22Rv1 (cell line): ENCODE data around the gene PODXL2.

Experiments used
- H3K27ac ChIP-seq: fragments of 450-650 bp; 2 replicates; pipeline ENCODE4 v1.5.1; 2017
- ZFX ChIP-seq: fragments of 450-650 bp; IDR thresholded peaks from 2 replicates; pipeline ENCODE4 v1.6.1; 2017; ENCODE audit warnings: antibody characterized with exemption, borderline replicate concordance
- TF ChIP-seq, protein P1 (sequence below): fragments of 450-650 bp; IDR thresholded peaks from 2 replicates; pipeline ENCODE4 v1.5.1; 2017; ENCODE audit warnings: mild to moderate bottlenecking

The PODXL2 gene

DNA sequence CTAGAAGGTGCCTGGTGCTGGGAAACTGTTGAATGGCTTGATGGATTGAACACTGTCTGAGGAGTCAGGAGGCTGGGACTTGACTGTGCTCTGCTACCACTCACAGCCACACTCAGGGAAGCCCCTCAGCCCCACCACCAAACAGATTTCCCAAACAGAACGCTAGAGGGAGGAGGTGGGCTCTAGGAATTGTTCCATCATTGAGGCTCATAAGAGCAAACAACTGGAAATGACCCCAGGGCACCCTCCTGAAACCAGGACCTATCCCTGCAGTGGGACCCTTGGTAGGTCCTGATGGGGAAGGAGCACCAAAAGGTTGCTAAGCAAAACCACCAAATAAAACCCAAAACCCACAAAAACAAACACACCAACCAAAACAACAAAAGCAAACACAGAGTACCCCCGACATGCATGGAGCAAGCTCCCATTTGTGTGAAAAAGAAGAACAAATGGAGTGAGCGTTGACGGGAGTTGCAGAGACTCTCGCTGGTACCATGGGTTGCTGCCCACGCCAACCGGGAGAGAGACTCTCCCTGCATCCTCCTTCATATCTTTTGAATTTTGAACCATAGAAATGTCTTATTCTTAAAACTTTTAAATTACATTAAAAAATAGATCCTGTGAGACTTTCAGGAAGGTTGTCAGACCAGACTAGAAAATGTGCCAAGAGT is 89.4 kb downstream of the PODXL2 start:
- no peak overlapping the region for H3K27ac ChIP-seq
- TF ChIP-seq, protein P1, sequence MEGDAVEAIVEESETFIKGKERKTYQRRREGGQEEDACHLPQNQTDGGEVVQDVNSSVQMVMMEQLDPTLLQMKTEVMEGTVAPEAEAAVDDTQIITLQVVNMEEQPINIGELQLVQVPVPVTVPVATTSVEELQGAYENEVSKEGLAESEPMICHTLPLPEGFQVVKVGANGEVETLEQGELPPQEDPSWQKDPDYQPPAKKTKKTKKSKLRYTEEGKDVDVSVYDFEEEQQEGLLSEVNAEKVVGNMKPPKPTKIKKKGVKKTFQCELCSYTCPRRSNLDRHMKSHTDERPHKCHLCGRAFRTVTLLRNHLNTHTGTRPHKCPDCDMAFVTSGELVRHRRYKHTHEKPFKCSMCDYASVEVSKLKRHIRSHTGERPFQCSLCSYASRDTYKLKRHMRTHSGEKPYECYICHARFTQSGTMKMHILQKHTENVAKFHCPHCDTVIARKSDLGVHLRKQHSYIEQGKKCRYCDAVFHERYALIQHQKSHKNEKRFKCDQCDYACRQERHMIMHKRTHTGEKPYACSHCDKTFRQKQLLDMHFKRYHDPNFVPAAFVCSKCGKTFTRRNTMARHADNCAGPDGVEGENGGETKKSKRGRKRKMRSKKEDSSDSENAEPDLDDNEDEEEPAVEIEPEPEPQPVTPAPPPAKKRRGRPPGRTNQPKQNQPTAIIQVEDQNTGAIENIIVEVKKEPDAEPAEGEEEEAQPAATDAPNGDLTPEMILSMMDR = no peak
- TF ChIP-seq ZFX = no peak

DNA sequence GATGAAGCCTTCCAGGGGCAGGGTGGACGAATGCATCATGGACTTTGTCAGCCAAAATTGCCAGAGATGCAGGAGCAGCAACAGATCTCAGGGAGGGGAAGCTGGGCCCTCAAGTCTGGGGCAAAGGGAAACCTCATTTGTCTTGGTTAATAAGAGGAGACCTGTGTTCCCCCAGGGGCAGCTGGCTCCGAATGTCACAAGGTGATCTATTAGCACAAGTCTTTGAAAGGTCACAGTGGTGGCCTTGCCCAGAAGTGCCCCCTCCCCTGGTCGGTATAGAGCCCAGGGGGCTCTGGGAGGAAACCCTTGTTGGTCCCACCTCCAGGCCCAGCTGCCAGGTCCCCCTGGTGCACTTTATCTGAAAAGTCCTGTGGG is 89.9 kb downstream of the PODXL2 start:
- no peak overlapping the region for H3K27ac ChIP-seq
- TF ChIP-seq, protein P1 = no peak
- no peak for TF ChIP-seq ZFX

DNA sequence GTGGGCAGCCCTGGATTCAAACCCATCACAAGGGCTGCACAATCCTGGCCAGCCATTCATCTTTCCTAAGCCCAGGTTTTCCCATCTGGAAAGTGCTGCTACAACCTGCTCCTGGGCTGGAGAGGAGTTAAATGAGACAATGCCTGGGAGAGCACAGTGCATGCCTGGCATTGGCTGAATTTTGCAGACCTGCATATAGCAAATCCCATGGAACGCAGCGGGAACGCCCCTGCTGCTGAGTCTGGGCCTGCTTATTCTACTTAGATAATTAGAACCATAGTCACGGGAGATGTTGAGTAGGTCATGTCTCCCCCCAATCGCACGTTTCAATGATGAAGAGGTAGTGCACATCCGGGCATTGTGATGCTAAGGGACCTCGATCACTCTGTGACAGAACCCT is 90.4 kb downstream of the PODXL2 start:
- no peak overlapping the region for H3K27ac ChIP-seq
- TF ChIP-seq, protein P1 = no peak
- no peak for TF ChIP-seq ZFX

DNA sequence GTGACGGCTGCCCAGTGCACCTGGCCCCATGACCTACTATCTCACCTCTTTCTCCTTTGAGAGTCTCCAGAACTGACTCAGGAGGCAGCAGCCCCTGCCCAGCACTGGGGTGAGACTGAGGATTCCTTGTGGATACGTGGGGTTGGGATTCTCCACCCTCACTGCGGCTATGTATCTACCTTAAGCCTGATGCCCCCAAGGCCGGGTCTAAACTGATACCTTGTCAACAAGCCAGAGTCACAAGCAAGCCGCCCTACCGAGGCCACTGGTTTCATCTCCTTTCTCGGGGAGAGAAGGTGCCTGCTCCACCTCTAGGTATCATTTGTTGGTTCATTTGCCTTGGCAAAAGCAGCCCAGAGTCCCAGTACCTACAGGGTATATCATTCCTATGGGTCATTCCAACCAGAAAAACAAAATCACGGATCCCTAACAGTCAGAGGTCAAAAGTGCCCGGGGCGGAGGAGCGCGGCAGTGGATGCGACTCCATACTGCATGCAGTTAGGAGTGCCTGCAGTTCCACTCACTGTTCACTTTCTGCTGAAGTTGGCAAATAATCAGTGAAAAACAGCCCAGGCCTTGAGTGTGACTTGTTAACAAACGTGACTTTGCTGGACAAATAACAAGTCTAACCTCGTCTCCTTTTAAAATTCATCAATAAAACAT is 91.3 kb downstream of the PODXL2 start:
- H3K27ac ChIP-seq = no peak overlapping the region
- no peak for TF ChIP-seq ZFX
- TF ChIP-seq, protein P1 = no peak

DNA sequence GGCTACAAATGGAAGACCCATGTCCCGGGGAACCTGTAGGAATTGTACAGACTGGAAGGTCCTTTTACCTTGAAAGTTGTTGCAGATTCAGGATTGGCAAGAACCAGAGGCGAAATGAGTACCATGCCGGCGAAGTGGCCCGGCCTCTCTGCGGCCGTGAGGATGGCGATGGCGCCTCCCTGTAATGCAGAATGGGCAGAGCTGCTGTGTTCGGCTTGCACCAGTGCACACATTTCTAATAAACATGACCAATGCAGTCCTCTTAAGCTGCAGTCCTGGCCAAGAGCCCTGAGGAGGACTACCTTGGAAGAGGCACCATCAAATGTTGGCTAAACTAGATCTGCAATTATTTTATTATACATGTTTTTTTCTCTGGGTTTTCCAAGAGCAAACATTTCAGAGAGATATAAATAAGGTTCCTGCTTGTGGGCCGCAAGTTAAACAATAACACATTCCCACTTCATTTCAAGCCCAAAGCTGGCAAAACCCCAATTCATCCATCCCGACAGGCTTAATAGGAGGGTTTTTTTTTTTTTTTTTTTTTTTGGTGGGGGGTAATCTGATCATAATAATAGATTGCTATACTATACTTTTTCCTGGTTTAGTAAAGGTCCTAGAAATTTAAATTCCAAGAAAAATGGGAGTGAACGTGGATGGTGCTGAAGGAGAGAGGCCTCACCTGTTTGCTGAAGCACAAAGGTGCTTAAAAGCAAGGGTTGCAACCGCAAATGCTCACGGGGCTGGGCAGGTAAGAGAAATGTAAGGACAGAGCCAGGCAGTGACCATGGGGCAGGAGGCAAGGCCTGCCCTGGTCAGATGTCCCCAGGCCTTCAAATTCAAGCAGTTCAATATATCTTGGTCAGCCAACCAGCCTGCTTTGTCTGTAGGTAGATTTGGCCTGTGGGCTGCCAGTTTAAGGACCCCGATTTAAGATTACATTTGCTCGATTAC is 92.3 kb downstream of the PODXL2 start:
- TF ChIP-seq, protein P1 = no peak
- TF ChIP-seq ZFX = no peak
- no peak overlapping the region for H3K27ac ChIP-seq

DNA sequence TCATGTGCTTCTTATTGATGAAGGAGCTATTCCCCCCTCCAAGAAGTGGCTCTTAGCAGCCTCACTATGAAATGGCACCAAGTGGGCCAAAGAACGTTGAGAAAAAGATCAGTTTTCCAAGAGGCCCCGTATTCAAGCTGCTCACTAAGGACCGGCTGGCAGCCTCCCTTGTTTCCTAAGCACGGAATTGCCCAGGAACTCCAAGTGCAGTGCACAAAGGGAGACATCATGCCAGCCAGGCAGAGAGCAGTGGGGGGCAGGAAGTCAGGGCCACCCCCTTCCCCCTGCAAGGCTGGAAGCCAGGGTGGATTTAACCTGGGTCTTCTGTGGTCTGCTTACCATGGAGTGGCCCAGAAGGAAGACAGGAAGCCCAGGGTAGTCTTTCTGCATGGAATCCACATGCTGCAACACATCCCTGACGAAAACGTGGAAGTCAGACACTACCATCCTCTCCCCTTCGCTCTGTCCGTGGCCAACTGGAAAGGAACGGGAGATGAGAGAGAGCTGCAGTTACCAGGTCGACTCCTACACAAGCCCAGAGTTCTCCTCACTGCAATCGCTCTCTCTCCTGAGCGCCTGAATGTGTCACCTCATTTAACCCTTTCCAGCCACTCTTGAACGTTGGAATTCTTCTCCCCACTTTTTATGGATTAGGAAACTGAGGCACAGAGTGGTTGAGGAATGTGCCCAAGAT is 93.3 kb downstream of the PODXL2 start:
- no peak overlapping the region for H3K27ac ChIP-seq
- no peak for TF ChIP-seq ZFX
- TF ChIP-seq, protein P1 = no peak
